ENCODE measurements around the gene AMOTL2. TPM values are rescaled to one million over a fixed set of nuclear protein-coding genes. Genes with fewer than 3 reads are reported as not detected.

Gene AMOTL2
- total RNA-seq, 4 donors from 2014 or later, result 17.9 to 29.9 (median 20.6) TPM

GRCh38 chr3:134336587-134336986 lies 37.7 kb downstream of the AMOTL2 start:
- peaks cover 3 to 4% of the 10 kb centered on the region in 2 donors for H3K4me1 ChIP-seq
- ATAC-seq (no peak), DNase-seq (no peak)
- no peak overlapping the region for H3K27ac ChIP-seq
- TF ChIP-seq POLR2A (IDR thresholded peaks at IDR 0.05) (no peak), CTCF (IDR thresholded peaks at IDR 0.05 in 4 of 5, conservative IDR thresholded peaks at IDR 0.05 in 1 of 5) (no peak)
- no peaks in the 10 kb centered on the region for H3K36me3 ChIP-seq
- H3K27me3 ChIP-seq, result no peaks in the 10 kb centered on the region
- intact Hi-C loops (cut with DNase I; ENCODE audit: low total_unique reads), result no loop called here
- no peaks in the 10 kb centered on the region for H3K9me3 ChIP-seq
- in situ Hi-C loops (cut with MboI; ENCODE audit: low sequenced_read_pairs in 4 of 4), result no loop called here
- H3K4me3 ChIP-seq, result no peak overlapping the region

- H3K4me1 ChIP-seq, result peaks cover 3 to 4% of the 10 kb centered on the region in 2 donors
- H3K27me3 ChIP-seq, result no peaks in the 10 kb centered on the region
- TF ChIP-seq CTCF (IDR thresholded peaks at IDR 0.05 in 4 of 5, conservative IDR thresholded peaks at IDR 0.05 in 1 of 5), result no peak
- TF ChIP-seq POLR2A (IDR thresholded peaks at IDR 0.05), result no peak
- H3K27ac ChIP-seq, result peak overlapping the region in 1 of 4 donors; percentile 18
- no peaks in the 10 kb centered on the region for H3K9me3 ChIP-seq
- DNase-seq (no peak), ATAC-seq (no peak)
- no peaks in the 10 kb centered on the region for H3K36me3 ChIP-seq
- no peak overlapping the region for H3K4me3 ChIP-seq
- in situ Hi-C loops (cut with MboI; ENCODE audit: low sequenced_read_pairs in 4 of 4) (no loop called here), intact Hi-C loops (cut with DNase I; ENCODE audit: low total_unique reads) (no loop called here)
These were observed 39.4 kb downstream of the AMOTL2 start for GRCh38 chr3:134334901-134335280.

GRCh38 chr3:134334231-134334900 lies 39.9 kb downstream of the AMOTL2 start:
- Histone ChIP-seq H3K27ac (peak overlapping the region; percentile 33 to 62 (median 50)), H3K27me3 (no peaks in the 10 kb centered on the region), H3K36me3 (no peaks in the 10 kb centered on the region), H3K4me1 (peaks cover 3 to 4% of the 10 kb centered on the region in 2 donors), H3K4me3 (no peak overlapping the region), H3K9me3 (no peaks in the 10 kb centered on the region)
- DNase-seq, result no peak
- no peak for ATAC-seq
- in situ Hi-C loops (cut with MboI; ENCODE audit: low sequenced_read_pairs in 4 of 4), result no loop called here
- no peak for TF ChIP-seq CTCF (IDR thresholded peaks at IDR 0.05 in 4 of 5, conservative IDR thresholded peaks at IDR 0.05 in 1 of 5)
- TF ChIP-seq POLR2A (IDR thresholded peaks at IDR 0.05), result no peak
- intact Hi-C loops (cut with DNase I; ENCODE audit: low total_unique reads), result no loop called here

- TF ChIP-seq CTCF (IDR thresholded peaks at IDR 0.05 in 4 of 5, conservative IDR thresholded peaks at IDR 0.05 in 1 of 5) (no peak), POLR2A (IDR thresholded peaks at IDR 0.05) (no peak)
- Histone ChIP-seq H3K27ac (peak overlapping the region; percentile 33 to 62 (median 50)), H3K9me3 (no peaks in the 10 kb centered on the region), H3K27me3 (no peaks in the 10 kb centered on the region), H3K4me1 (peaks cover 3 to 4% of the 10 kb centered on the region in 2 donors), H3K36me3 (no peaks in the 10 kb centered on the region), H3K4me3 (no peak overlapping the region)
- DNase-seq (no peak), ATAC-seq (no peak)
- in situ Hi-C loops (cut with MboI; ENCODE audit: low sequenced_read_pairs in 4 of 4) (no loop called here), intact Hi-C loops (cut with DNase I; ENCODE audit: low total_unique reads) (no loop called here)
These were observed 40.6 kb downstream of the AMOTL2 start for GRCh38 chr3:134333522-134334181.
